Measurements from ENCODE around the gene ELFN1.

ELFN1 gene

DNA sequence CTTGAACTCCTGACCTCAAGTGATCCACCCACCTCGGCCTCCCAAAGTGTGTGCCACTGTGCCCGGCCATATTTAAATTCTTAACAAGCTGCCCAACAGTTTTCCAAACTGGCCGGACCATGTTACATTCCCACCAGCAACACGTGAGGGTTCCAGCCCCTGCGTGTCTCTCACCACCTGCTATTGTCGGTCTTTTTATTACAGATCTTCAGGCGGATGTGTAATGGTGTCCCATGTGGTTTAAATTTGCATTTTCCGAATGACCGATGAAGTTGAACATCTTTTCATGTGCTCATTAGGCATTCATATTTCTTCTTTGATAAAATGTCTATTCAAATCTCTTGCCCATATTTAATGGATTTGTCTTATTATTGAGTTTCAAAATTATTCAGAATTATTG is 11.5 kb downstream of the ELFN1 start:
- Histone ChIP-seq H3K36me3 (ENCODE audit: control insufficient read depth, insufficient read depth, low read length) (no peaks in the 10 kb centered on the region), H3K4me3 (replicated peaks; ENCODE audit: low read depth, low read length) (no peak overlapping the region), H3K27me3 (replicated peaks; ENCODE audit: control insufficient read depth, insufficient read depth, low read length) (no peaks in the 10 kb centered on the region; the same call in 1 of the 2 replicates)
- no peak for DNase-seq (ENCODE audit: extremely low read depth, insufficient read length)
- TF ChIP-seq, protein P1, sequence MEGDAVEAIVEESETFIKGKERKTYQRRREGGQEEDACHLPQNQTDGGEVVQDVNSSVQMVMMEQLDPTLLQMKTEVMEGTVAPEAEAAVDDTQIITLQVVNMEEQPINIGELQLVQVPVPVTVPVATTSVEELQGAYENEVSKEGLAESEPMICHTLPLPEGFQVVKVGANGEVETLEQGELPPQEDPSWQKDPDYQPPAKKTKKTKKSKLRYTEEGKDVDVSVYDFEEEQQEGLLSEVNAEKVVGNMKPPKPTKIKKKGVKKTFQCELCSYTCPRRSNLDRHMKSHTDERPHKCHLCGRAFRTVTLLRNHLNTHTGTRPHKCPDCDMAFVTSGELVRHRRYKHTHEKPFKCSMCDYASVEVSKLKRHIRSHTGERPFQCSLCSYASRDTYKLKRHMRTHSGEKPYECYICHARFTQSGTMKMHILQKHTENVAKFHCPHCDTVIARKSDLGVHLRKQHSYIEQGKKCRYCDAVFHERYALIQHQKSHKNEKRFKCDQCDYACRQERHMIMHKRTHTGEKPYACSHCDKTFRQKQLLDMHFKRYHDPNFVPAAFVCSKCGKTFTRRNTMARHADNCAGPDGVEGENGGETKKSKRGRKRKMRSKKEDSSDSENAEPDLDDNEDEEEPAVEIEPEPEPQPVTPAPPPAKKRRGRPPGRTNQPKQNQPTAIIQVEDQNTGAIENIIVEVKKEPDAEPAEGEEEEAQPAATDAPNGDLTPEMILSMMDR (IDR thresholded peaks at IDR 0.05; ENCODE audit: insufficient read depth, low read length, poor library complexity, severe bottlenecking) = no peak

DNA sequence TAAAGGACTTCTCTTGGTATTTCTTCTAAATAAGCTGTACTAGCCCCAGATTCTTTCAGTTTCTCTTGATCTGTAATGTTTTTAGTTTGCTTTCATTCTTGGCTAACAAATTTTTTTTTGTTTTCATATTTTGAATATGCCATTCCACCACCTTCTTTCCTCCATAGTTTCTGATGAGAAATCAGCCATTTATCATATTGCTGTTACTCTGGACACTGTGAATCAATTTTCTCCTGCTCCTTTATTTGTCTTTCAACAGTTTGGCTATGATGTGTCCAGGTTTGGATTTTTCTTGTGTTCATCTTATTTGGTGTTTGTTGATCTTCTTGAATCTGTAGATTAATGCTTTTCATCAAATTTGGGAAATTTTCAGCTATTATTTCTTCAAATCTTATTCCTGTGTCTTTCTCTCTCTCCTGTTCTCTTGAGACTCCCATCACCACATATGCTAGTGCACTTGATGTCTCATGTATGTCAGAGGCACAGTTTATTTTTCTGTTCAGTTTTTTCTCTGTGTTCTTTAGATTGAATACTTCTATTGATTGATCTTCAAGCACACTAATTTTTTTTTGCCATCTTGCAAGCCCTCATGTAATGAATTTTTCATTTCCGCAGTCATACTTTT is 15.0 kb downstream of the ELFN1 start:
- no peak overlapping the region for H3K4me3 ChIP-seq (replicated peaks; ENCODE audit: low read depth, low read length)
- no peaks in the 10 kb centered on the region for H3K27me3 ChIP-seq (replicated peaks; ENCODE audit: control insufficient read depth, insufficient read depth, low read length)
- DNase-seq (ENCODE audit: extremely low read depth, insufficient read length) = no peak
- TF ChIP-seq, protein P1 (IDR thresholded peaks at IDR 0.05; ENCODE audit: insufficient read depth, low read length, poor library complexity, severe bottlenecking) = no peak
- H3K36me3 ChIP-seq (ENCODE audit: control insufficient read depth, insufficient read depth, low read length) = no peaks in the 10 kb centered on the region

GRCh38 chr7:1688542-1688941 is 18.5 kb downstream of the ELFN1 start:
- no peak overlapping the region for H3K4me3 ChIP-seq (replicated peaks; ENCODE audit: low read depth, low read length)
- DNase-seq (ENCODE audit: extremely low read depth, insufficient read length) = no peak
- no peaks in the 10 kb centered on the region; the same call in 1 of the 2 replicates for H3K27me3 ChIP-seq (replicated peaks; ENCODE audit: control insufficient read depth, insufficient read depth, low read length)
- TF ChIP-seq, protein P1 (IDR thresholded peaks at IDR 0.05; ENCODE audit: insufficient read depth, low read length, poor library complexity, severe bottlenecking) = no peak
- no peaks in the 10 kb centered on the region for H3K36me3 ChIP-seq (ENCODE audit: control insufficient read depth, insufficient read depth, low read length)

- Histone ChIP-seq H3K36me3 (ENCODE audit: control insufficient read depth, insufficient read depth, low read length) (no peaks in the 10 kb centered on the region), H3K4me3 (replicated peaks; ENCODE audit: low read depth, low read length) (no peak overlapping the region)
- TF ChIP-seq, protein P1 (IDR thresholded peaks at IDR 0.05; ENCODE audit: insufficient read depth, low read length, poor library complexity, severe bottlenecking) = no peak
Observed at GRCh38 chr7:1689311-1689710, 19.2 kb downstream of the ELFN1 start.

DNA sequence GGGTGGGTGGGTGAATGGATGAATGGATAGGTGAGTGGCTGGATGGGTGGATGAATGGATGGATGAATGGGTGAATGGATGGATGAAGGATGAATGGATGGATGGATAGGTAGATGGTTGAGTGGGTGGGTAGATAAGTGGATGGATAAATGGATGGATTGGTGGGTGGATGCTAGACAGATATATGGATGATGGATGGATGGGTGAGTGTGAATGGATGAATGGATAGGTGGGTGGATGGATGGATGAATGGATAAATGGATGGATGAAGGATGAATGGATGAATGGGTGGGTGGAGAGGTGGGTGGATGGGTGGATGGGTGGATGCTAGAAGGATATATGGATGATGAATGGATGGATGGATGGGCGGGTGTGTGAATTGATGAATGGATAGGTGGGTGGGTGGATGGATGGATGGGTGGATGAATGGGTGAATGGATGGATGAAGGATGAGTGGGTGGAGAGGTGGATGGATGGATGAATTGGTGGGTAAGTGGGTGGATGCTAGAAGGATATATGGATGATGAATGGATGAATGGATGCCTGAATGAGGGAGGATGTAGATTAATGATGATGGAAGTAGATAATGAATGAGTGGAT is 20.4 kb downstream of the ELFN1 start:
- Histone ChIP-seq H3K27me3 (replicated peaks; ENCODE audit: control insufficient read depth, insufficient read depth, low read length) (no peaks in the 10 kb centered on the region; the same call in 1 of the 2 replicates), H3K36me3 (ENCODE audit: control insufficient read depth, insufficient read depth, low read length) (no peaks in the 10 kb centered on the region), H3K4me3 (replicated peaks; ENCODE audit: low read depth, low read length) (no peak overlapping the region)
- TF ChIP-seq, protein P1 (IDR thresholded peaks at IDR 0.05; ENCODE audit: insufficient read depth, low read length, poor library complexity, severe bottlenecking) = no peak
- DNase-seq (ENCODE audit: extremely low read depth, insufficient read length) = no peak

More at GRCh38 chr7:1689311-1689710, 19.2 kb downstream of the ELFN1 start:
- no peak for DNase-seq (ENCODE audit: extremely low read depth, insufficient read length)
- H3K27me3 ChIP-seq (replicated peaks; ENCODE audit: control insufficient read depth, insufficient read depth, low read length) = no peaks in the 10 kb centered on the region; the same call in 1 of the 2 replicates
